ENCODE measurements around the gene TCF20. TPM values are rescaled to one million over a fixed set of nuclear protein-coding genes. Genes with fewer than 3 reads are reported as not detected.

TCF20 gene
- total and polyA plus RNA-seq, 8 donors = 7.8 to 28.3 (median 17.0) TPM

DNA sequence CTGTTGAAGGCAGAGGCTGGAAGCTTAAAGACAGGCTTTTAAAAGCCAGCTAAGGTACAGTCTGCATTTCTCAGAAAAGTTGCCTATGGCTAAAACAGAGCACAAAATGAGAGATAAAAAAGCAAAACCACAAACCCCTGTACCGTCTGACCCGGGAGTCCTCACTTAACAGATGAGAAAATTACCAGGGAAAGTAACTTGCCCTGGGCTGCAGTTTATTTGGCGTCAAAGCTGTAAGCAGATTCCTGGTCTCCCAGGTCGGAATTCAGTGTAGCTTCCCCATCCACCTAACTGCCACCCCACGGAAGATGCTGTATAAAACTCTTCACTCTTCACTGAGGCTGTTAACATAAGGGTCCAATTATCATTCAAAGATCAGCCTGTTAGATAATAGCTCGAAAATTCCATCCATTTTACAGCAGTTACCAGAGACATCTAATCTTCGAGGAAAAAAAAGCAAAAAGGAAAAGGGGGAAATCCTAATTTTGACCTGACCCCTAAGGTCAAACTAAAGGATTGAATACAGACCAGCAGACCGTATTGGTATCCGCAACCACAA lies 1.5 kb downstream of the TCF20 start:
- WGBS, 2 donors = 3% methylated on average over 9 of the region's 9 CpGs
- ATAC-seq (peak in 1 of 4 donors; percentile 15), DNase-seq (no peak), FAIRE-seq (no peak)
- H3K27me3 ChIP-seq = no peaks in the 10 kb centered on the region
- H3K4me3 ChIP-seq = peak overlapping the region; percentile 96 to 99 (median 96)
- H3K9me3 ChIP-seq = no peaks in the 10 kb centered on the region
- H3K27ac ChIP-seq = peak overlapping the region in 3 of 4 donors; percentile 85 to 88 (median 86)
- intact Hi-C loops (cut with DNase I) = no loop called here
- no peak for TF ChIP-seq CTCF (IDR thresholded peaks at IDR 0.05)
- H3K36me3 ChIP-seq = no peaks in the 10 kb centered on the region
- H3K4me1 ChIP-seq = peaks cover 0 to 24% (median 10%) of the 10 kb centered on the region in 3 donors

- ATAC-seq = no peak
These were observed 5.1 kb downstream of the TCF20 start for GRCh38 chr22:42265321-42265720.

DNA sequence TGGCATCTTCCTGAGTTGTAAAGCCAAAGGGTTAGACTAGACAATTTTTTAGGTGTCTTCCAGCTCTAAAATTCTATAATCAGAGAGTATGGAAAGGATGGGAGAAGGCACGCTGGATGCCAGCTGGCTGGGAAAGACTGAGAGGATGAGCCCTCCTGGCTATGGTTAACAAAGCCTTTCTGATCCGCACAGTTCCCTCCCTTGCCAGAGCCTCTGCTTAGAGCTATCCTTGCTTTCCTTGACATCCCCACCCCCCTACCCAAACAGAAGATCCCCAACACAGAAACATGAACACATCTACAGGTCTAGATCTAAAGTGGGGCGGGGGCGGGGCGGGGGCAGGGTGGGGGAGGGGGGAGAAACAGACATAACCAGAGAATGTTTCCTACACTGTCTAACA lies 6.5 kb downstream of the TCF20 start:
- Histone ChIP-seq H3K27me3 (no peaks in the 10 kb centered on the region), H3K9me3 (no peaks in the 10 kb centered on the region), H3K4me3 (no peak overlapping the region), H3K4me1 (peaks cover 0 to 18% (median 9%) of the 10 kb centered on the region in 3 donors), H3K36me3 (no peaks in the 10 kb centered on the region), H3K27ac (no peak overlapping the region)
- no peak for FAIRE-seq
- intact Hi-C loops (cut with DNase I) = no loop called here
- 90 to 91% methylated on average over 5 of the region's 5 CpGs for WGBS, 2 donors
- ATAC-seq = no peak
- no peak for DNase-seq
- TF ChIP-seq CTCF (IDR thresholded peaks at IDR 0.05) = no peak

More at GRCh38 chr22:42265321-42265720, 5.1 kb downstream of the TCF20 start:
- no peaks in the 10 kb centered on the region for H3K27me3 ChIP-seq
- H3K4me1 ChIP-seq = peaks cover 0 to 20% (median 10%) of the 10 kb centered on the region in 3 donors
- FAIRE-seq (no peak), DNase-seq (no peak)
- no peaks in the 10 kb centered on the region for H3K9me3 ChIP-seq
- intact Hi-C loops (cut with DNase I) = no loop called here
- H3K27ac ChIP-seq = no peak overlapping the region
- no peak for TF ChIP-seq CTCF (IDR thresholded peaks at IDR 0.05)
- H3K36me3 ChIP-seq = no peaks in the 10 kb centered on the region
- no peak overlapping the region for H3K4me3 ChIP-seq
- 73 to 76% methylated on average over 2 of the region's 2 CpGs for WGBS, 2 donors

DNA sequence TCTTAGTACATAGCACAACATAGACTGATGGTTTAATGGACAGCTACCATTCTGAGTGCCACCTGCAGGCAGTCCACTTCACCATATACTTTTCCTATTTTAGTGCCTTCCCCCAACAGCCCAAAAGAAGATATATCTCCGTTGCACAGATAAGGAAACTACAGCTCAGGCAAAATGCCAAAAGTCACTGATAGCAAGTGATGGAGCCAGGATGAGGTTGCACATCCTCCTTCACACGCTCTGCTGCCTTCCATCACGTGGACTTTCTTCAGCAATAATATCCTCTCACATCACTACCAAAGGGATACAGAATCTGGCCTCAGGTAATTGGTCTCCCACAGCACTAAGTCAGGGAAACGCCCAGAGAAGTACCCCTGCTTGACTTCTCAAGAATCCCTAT lies 7.5 kb downstream of the TCF20 start:
- intact Hi-C loops (cut with DNase I) = no loop called here
- ATAC-seq = no peak

More for the DNA sequence above, 7.5 kb downstream of the TCF20 start:
- no peaks in the 10 kb centered on the region for H3K9me3 ChIP-seq
- no peak overlapping the region for H3K4me3 ChIP-seq
- no peak for DNase-seq
- no peak overlapping the region for H3K27ac ChIP-seq
- H3K27me3 ChIP-seq = no peaks in the 10 kb centered on the region
- WGBS, 2 donors = 62 to 64% methylated on average over 4 of the region's 4 CpGs
- FAIRE-seq = no peak
- H3K4me1 ChIP-seq = peaks cover 0 to 9% (median 0%) of the 10 kb centered on the region in 3 donors
- TF ChIP-seq CTCF (IDR thresholded peaks at IDR 0.05) = no peak
- no peaks in the 10 kb centered on the region for H3K36me3 ChIP-seq

All from pancreas (tissue), 10 donors.